NT2/D1 (cell line): Measurements from ENCODE around the gene UBAC1.

Experiments used
- DNase-seq: peaks from one replicate; pipeline ENCODE4 v3.0.0-alpha.2; 2011; ENCODE audit warnings: low read depth, low spot score
- H3K27me3 ChIP-seq: 2 replicates; pipeline ENCODE4 v1.6.0; 2011; ENCODE audit warnings: mild to moderate bottlenecking; ENCODE audit not compliant: insufficient read length, insufficient read depth
- H3K36me3 ChIP-seq: 2 replicates; pipeline ENCODE4 v1.6.1; 2011; ENCODE audit warnings: mild to moderate bottlenecking, low read length, mixed read lengths; ENCODE audit not compliant: insufficient read depth, insufficient read length
- H3K4me1 ChIP-seq: 2 replicates; pipeline ENCODE4 v1.5.1; 2011; ENCODE audit not compliant: insufficient read depth, insufficient read length
- H3K4me3 ChIP-seq: 2 replicates; pipeline ENCODE4 v1.5.1; 2011; ENCODE audit warnings: low read depth; ENCODE audit not compliant: insufficient read length
- H3K9ac ChIP-seq: 2 replicates; pipeline ENCODE4 v1.6.0; 2011; ENCODE audit warnings: low read depth; ENCODE audit not compliant: insufficient read length
- H3K9me3 ChIP-seq: 2 replicates; pipeline ENCODE4 v1.5.1; 2011; ENCODE audit warnings: mild to moderate bottlenecking, low read length; ENCODE audit not compliant: insufficient read depth
- SUZ12 ChIP-seq: IDR thresholded peaks from 2 replicates; pipeline ENCODE4 v1.6.1; 2011; ENCODE audit not compliant: insufficient read length, insufficient read depth; ENCODE audit errors: extremely low read depth
- YY1 ChIP-seq: IDR thresholded peaks from 2 replicates; pipeline ENCODE4 v1.6.1; 2011; ENCODE audit not compliant: insufficient read length, insufficient read depth
- ZNF274 ChIP-seq: IDR thresholded peaks from 2 replicates; pipeline ENCODE4 v1.6.1; 2011; ENCODE audit warnings: mild to moderate bottlenecking, low read depth, low read length

UBAC1 gene

GRCh38 chr9:135891027-135891631 is 70.0 kb downstream of the UBAC1 start:
- no peak overlapping the region for H3K4me3 ChIP-seq
- peaks cover 8% of the 10 kb centered on the region; the same call in 1 of the 2 replicates for H3K9me3 ChIP-seq
- TF ChIP-seq ZNF274 (no peak), YY1 (no peak), SUZ12 (no peak)
- peaks cover 46% of the 10 kb centered on the region for H3K4me1 ChIP-seq
- H3K27me3 ChIP-seq: no peaks in the 10 kb centered on the region
- H3K36me3 ChIP-seq: peaks cover 13% of the 10 kb centered on the region
- no peak for DNase-seq
- H3K9ac ChIP-seq: peak overlapping the region; percentile 1

GRCh38 chr9:135890190-135891026 is 70.8 kb downstream of the UBAC1 start:
- Histone ChIP-seq H3K36me3 (peaks cover 13% of the 10 kb centered on the region), H3K4me3 (no peak overlapping the region), H3K27me3 (no peaks in the 10 kb centered on the region), H3K9me3 (peaks cover 1% of the 10 kb centered on the region; the same call in 1 of the 2 replicates), H3K9ac (no peak overlapping the region), H3K4me1 (peaks cover 48% of the 10 kb centered on the region)
- no peak for TF ChIP-seq ZNF274
- no peak for TF ChIP-seq YY1
- no peak for TF ChIP-seq SUZ12
- no peak for DNase-seq

DNA sequence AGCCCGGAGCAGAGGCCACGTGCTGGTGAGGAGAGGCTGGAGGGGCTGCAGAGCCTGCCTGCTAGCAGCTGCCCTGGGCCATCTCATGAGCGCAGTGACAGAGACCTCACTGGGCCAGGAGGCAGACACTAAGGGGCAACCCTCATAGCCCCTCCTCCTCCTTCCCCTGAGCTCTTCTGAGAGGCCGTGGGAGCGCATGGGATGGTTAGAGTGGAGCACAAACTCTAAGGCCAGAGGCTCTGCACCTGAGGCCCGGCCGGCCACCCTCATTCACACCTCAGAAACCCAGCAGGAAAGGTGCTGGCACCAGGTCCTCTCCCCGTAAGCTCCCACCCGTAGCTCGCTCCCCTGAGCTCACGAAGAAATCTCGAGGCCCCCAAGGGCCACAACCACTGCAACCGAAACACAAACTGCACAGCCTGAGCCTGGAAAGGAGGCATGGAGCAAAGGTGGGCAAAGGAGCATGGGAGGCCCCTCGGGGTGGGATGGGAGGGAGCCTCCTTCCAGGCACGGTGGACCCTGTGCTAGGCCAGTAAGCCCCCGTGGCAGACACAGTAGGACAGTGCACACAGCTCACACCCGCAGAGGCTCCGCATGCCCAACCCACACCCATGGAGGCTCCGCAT is 71.5 kb downstream of the UBAC1 start:
- H3K9ac ChIP-seq: no peak overlapping the region

DNA sequence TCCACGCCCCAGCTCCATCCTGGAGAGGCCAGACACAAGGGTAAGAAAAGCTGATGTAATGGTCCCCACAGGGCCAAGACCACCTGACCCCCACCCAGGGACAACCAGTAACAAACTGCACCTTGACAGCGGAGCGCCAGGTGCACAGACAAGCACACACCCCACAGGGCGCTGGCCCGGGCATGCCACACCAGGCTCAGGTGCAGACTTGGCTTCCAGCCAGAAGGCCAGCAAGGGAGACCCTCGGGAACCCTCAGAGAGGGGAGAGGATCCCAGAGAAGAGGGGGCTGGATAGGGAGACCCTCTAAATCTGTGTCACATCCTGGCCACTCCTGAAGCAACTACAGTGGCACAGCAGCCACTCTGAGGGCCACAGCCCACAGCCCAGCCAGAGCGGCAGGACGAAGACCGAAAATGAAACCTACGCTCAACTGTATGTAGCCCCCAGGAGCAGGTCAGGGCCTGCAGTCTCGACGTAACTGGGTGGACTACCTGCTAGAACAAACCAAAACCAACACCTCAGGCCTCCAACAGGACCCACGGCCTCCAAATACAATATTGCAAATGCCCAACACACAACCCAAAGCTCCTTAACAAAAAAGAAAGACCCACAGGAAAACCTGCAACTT is 72.3 kb downstream of the UBAC1 start:
- H3K9me3 ChIP-seq: no peaks in the 10 kb centered on the region
- no peak for DNase-seq
- H3K4me3 ChIP-seq: no peak overlapping the region
- peaks cover 10% of the 10 kb centered on the region for H3K36me3 ChIP-seq
- peaks cover 45% of the 10 kb centered on the region for H3K4me1 ChIP-seq
- TF ChIP-seq ZNF274 (no peak), YY1 (no peak), SUZ12 (no peak)
- H3K9ac ChIP-seq: no peak overlapping the region
- H3K27me3 ChIP-seq: no peaks in the 10 kb centered on the region

More for the DNA sequence above, 71.5 kb downstream of the UBAC1 start:
- TF ChIP-seq SUZ12: no peak
- TF ChIP-seq YY1: no peak
- TF ChIP-seq ZNF274: no peak
- no peaks in the 10 kb centered on the region for H3K27me3 ChIP-seq
- H3K4me3 ChIP-seq: no peak overlapping the region
- peaks cover 13% of the 10 kb centered on the region for H3K36me3 ChIP-seq
- H3K4me1 ChIP-seq: peaks cover 48% of the 10 kb centered on the region
- no peaks in the 10 kb centered on the region for H3K9me3 ChIP-seq
- no peak for DNase-seq

DNA sequence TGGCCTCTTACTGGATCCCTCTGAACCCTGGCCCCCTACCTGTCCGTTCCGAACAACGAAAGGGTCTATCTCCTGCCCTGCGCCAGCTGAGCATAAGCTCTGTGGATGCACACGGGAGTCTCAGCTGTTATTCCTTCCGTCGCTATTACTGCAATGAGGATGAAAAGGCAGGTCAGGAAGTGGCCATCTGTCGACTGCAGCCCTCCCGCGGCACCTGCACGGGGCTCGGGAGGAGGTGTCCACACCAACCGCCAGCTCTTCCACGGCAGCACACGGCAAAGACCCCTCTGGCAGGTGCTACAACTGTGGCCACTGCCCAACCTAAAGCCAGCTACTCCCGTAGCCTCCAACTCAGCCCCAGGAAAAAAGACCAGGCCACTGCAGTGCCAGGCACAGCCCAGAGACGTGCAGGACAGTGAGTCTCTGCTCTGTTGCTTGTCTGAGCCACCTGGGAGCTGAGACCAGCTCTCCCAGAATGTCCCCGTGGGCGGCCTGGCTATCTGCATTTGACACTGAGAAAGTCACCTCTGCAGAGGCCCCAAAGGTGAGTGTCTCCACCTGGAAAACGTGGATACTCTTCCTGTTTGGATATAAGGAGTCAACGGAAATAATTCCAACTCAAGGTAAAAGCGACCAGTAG is 72.9 kb downstream of the UBAC1 start:
- no peak for DNase-seq
- Histone ChIP-seq H3K9ac (peak overlapping the region; percentile 3), H3K36me3 (peaks cover 10% of the 10 kb centered on the region), H3K4me3 (no peak overlapping the region), H3K9me3 (no peaks in the 10 kb centered on the region), H3K4me1 (peaks cover 43% of the 10 kb centered on the region), H3K27me3 (no peaks in the 10 kb centered on the region)
- no peak for TF ChIP-seq ZNF274

DNA sequence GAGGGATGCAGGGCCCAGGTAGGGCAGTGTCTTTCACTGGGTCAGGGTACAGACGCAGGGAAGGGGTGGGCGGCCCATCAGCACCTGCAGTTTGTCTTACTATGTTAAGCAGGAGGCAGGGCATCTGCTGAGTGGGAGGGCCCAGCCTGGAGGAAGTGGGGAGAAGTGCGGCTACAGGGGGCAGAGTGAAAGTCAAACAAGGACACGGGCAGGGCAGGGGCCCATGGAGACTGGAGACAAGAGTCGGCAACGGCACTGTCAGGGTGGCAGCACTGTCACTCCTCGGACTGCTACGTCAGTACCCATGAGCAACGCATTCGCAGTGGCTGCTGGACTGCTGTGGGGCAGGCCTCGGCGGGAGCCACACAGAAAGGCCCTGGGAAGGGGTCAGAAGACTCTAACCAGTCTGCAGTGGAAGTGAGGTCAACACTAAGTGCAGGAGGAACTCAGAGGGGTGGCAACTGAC is 73.6 kb downstream of the UBAC1 start:
- no peak for DNase-seq
- Histone ChIP-seq H3K9me3 (no peaks in the 10 kb centered on the region), H3K9ac (peak overlapping the region; percentile 15), H3K36me3 (peaks cover 13% of the 10 kb centered on the region), H3K4me1 (peaks cover 43% of the 10 kb centered on the region), H3K27me3 (no peaks in the 10 kb centered on the region), H3K4me3 (no peak overlapping the region)
- TF ChIP-seq ZNF274 (no peak), YY1 (no peak), SUZ12 (no peak)
